C4-2B (cell line): ENCODE measurements around the gene GRM2.

Source experiments
- H3K27ac ChIP-seq: fragments of 450-650 bp; 2 replicates; pipeline ENCODE4 v1.5.1; 2017
- CTCF ChIP-seq: fragments of 450-650 bp; conservative IDR thresholded peaks from 2 replicates; pipeline ENCODE4 v1.5.1; 2017; ENCODE audit warnings: mild to moderate bottlenecking
- ZFX ChIP-seq: fragments of 450-650 bp; IDR thresholded peaks from 2 replicates; pipeline ENCODE4 v1.6.1; 2017

GRM2 gene

GRCh38 chr3:51712511-51712931, 5.7 kb downstream of the GRM2 start:
- no peak overlapping the region for H3K27ac ChIP-seq
- no peak for TF ChIP-seq ZFX

- H3K27ac ChIP-seq, result no peak overlapping the region
- TF ChIP-seq ZFX, result no peak
- TF ChIP-seq CTCF, result no peak
Measured at GRCh38 chr3:51712963-51713362, 6.1 kb downstream of the GRM2 start.

- no peak for TF ChIP-seq CTCF
- TF ChIP-seq ZFX, result no peak
- no peak overlapping the region for H3K27ac ChIP-seq
Measured at GRCh38 chr3:51715231-51715976, 8.5 kb downstream of the GRM2 start.

GRCh38 chr3:51715977-51716294, 9.1 kb downstream of the GRM2 start:
- TF ChIP-seq ZFX (no peak), CTCF (no peak)
- H3K27ac ChIP-seq, result no peak overlapping the region

GRCh38 chr3:51716805-51717204, 9.9 kb downstream of the GRM2 start:
- TF ChIP-seq CTCF (no peak), ZFX (no peak)
- no peak overlapping the region for H3K27ac ChIP-seq

- no peak overlapping the region for H3K27ac ChIP-seq
- no peak for TF ChIP-seq ZFX
- TF ChIP-seq CTCF, result no peak
Measured at GRCh38 chr3:51717446-51717845, 10.6 kb downstream of the GRM2 start.

- TF ChIP-seq CTCF, result no peak
- TF ChIP-seq ZFX, result no peak
- H3K27ac ChIP-seq, result no peak overlapping the region
Measured at GRCh38 chr3:51717947-51718346, 11.1 kb downstream of the GRM2 start.
